Gastroesophageal sphincter (tissue), 4 donors: Measurements from ENCODE around the gene MRPS26. TPM values are rescaled to one million over a fixed set of nuclear protein-coding genes. Genes with fewer than 3 reads are reported as not detected.
"Not testable (repeated sequence)": the region's sequence is repeated elsewhere in the genome, so short reads cannot be mapped to it uniquely, and the experiment has no call there.

Source experiments
- ATAC-seq: fragments of 150-250 bp; one replicate; pipeline ENCODE4 v1.9.1; 2016; ENCODE audit warnings: mild to moderate bottlenecking, moderate library complexity
- H3K27ac ChIP-seq, 4 donors: fragments of 200-600 bp; sonication (generic) in 3 of 4; 1 replicate in 3 of 4; 2 replicates in 1 of 4; pipeline ENCODE4 v1.5.1; 2016 to 2019
- H3K27me3 ChIP-seq: fragments of 200-600 bp; sonication (generic); one replicate; pipeline ENCODE4 v1.5.1; 2019
- H3K36me3 ChIP-seq, 2 donors: fragments of 200-600 bp; sonication (generic); one replicate each; pipeline ENCODE4 v1.5.1; 2019; ENCODE audit warnings: control low read depth in 1 of 2
- H3K4me1 ChIP-seq, 3 donors: fragments of 200-600 bp; sonication (generic); 1 replicate in 2 of 3; 2 replicates in 1 of 3; pipeline ENCODE4 v1.5.1; 2016 to 2019; ENCODE audit warnings: control low read depth in 2 of 3
- H3K4me3 ChIP-seq, 2 donors: fragments of 200-600 bp; sonication (generic); one replicate each; pipeline ENCODE4 v1.5.1; 2019; ENCODE audit warnings: mild to moderate bottlenecking in 1 of 2, moderate library complexity in 1 of 2
- H3K9me3 ChIP-seq, 3 donors: fragments of 200-600 bp; sonication (generic); one replicate each; pipeline ENCODE4 v1.5.1; 2017 to 2019; ENCODE audit warnings: control low read depth in 2 of 3
- EP300 ChIP-seq: sonication (generic); formaldehyde crosslinking; IDR thresholded peaks from one replicate; pipeline ENCODE4 v1.6.1; 2017; ENCODE audit warnings: antibody characterized with exemption, mild to moderate bottlenecking
- POLR2A ChIP-seq, 2 donors: fragments of 450-650 bp; IDR thresholded peaks; one replicate each; pipeline ENCODE4 v1.6.1; 2017; ENCODE audit warnings: antibody characterized with exemption in 2 of 2, mild to moderate bottlenecking in 2 of 2, moderate library complexity in 1 of 2
- POLR2AphosphoS5 ChIP-seq: sonication (generic); formaldehyde crosslinking; IDR thresholded peaks from one replicate; pipeline ENCODE4 v1.6.1; 2017; ENCODE audit warnings: antibody characterized with exemption
- WGBS, 2 donors: methylation state at CpG; one replicate each; pipeline ENCODE4 v1.1.5; 2018; ENCODE audit warnings: low coverage in 1 of 2; 5-methylcytosine and 5-hydroxymethylcytosine counted together
- total RNA-seq, 4 donors: library from RNA; depleted of rRNA; stranded (reverse); fragments of >200 nt; gene quantifications; one replicate each; pipeline ENCODE4 v1.1.0, GENCODE V29; 2016
- TF ChIP-seq, protein P1 (sequence below), 4 experiments: fragments of 200-600 bp in 2 of 4; fragments of 450-650 bp in 2 of 4; sonication (generic) in 1 of 4; IDR thresholded peaks; one replicate each; pipeline ENCODE4 v1.5.1; 2017 to 2019; ENCODE audit warnings: antibody characterized with exemption in 4 of 4, mild to moderate bottlenecking in 2 of 4, moderate library complexity in 2 of 4

The MRPS26 gene
- total RNA-seq, 4 donors from 2014 or later = 67.3 to 80.8 (median 72.7) TPM

DNA sequence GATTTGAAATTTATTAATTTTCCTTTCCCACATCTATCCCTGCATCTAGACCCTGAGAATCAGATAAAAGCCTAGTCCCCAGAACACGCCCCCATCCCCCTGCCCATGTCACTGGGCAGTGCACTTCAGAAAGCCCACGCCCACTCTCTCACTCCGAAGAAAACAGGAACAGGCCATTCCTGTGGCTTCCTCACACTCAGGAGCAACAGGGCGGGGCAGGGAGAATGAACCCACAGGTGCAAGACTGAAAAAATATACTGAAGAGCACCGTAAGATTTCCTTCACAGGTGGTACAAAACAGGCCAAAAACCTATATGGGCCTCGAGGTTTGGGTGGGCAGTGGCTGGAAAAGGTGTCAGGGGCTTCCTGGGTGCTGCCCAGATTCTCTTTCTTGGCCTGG, 29.0 kb downstream of the MRPS26 start:
- WGBS, 2 donors = 82 to 88% methylated on average over 2 to 4 of the region's 6 CpGs
- no peak for ATAC-seq
- H3K27ac ChIP-seq = no peak overlapping the region
- no peaks in the 10 kb centered on the region for H3K36me3 ChIP-seq
- peaks cover 59% of the 10 kb centered on the region for H3K27me3 ChIP-seq
- no peak overlapping the region for H3K4me3 ChIP-seq
- no peaks in the 10 kb centered on the region for H3K9me3 ChIP-seq
- TF ChIP-seq POLR2A (IDR thresholded peaks at IDR 0.05) (no peak), EP300 (no peak), POLR2AphosphoS5 (no peak)
- TF ChIP-seq, protein P1, sequence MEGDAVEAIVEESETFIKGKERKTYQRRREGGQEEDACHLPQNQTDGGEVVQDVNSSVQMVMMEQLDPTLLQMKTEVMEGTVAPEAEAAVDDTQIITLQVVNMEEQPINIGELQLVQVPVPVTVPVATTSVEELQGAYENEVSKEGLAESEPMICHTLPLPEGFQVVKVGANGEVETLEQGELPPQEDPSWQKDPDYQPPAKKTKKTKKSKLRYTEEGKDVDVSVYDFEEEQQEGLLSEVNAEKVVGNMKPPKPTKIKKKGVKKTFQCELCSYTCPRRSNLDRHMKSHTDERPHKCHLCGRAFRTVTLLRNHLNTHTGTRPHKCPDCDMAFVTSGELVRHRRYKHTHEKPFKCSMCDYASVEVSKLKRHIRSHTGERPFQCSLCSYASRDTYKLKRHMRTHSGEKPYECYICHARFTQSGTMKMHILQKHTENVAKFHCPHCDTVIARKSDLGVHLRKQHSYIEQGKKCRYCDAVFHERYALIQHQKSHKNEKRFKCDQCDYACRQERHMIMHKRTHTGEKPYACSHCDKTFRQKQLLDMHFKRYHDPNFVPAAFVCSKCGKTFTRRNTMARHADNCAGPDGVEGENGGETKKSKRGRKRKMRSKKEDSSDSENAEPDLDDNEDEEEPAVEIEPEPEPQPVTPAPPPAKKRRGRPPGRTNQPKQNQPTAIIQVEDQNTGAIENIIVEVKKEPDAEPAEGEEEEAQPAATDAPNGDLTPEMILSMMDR (IDR thresholded peaks at IDR 0.05) = no peak
- peaks cover 0 to 16% (median 6%) of the 10 kb centered on the region in 3 donors for H3K4me1 ChIP-seq

DNA sequence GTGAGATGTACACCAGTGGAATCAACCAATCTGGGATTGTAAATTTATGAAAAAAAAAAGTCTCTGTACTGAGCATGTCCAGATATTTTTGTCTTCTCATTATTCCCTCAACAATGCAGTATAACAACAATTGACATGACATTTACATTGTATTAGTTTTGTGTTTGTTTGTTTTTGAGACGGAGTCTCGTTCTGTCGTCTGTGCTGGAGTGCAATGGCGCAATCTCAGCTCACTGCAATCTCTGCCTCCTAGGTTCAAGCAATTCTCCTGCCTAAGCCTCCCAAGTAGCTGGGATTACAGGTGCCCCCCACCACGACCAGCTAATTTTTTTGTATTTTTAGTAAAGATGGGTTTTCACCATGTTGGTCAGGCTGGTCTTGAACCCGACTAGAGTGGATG, 29.5 kb downstream of the MRPS26 start:
- ATAC-seq, H3K9me3 ChIP-seq, H3K36me3 ChIP-seq, H3K27ac ChIP-seq, H3K4me3 ChIP-seq: not testable (repeated sequence)
- WGBS, 2 donors = 72% methylated on average over 6 of the region's 6 CpGs; no CpG with 5 or more reads in 1 of the 2 donors
- peaks cover 59% of the 10 kb centered on the region for H3K27me3 ChIP-seq
- peaks cover 0 to 16% (median 6%) of the 10 kb centered on the region in 3 donors for H3K4me1 ChIP-seq

DNA sequence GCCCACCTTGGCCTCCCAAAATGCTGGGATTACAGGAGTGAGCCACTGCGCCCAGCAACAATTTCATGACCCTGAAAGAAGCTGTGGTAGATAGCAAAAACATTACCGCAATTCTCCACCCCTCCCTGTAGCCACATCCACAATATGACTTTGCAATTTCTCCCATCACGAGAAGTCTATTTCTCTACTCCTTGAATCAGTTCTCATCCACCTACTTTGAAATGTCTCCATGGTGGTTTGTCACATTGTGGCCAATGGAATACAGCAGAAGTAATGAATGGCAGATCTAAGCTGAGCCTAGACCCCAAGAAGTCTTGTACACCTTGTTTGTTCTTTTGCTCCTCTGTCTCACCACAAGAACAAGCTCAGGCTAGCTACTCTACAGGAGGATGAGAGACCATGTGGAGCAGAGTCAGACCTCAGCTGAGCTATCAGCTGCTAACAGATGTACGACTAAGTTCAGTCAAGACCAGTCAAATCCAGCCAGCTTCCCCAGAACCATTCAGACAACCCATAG, 31.8 kb downstream of the MRPS26 start:
- ATAC-seq = no peak
- no peak overlapping the region for H3K27ac ChIP-seq
- no peaks in the 10 kb centered on the region for H3K36me3 ChIP-seq
- H3K4me1 ChIP-seq = peaks cover 0 to 22% (median 4%) of the 10 kb centered on the region in 3 donors
- peaks cover 59% of the 10 kb centered on the region for H3K27me3 ChIP-seq
- H3K9me3 ChIP-seq = no peaks in the 10 kb centered on the region
- H3K4me3 ChIP-seq = no peak overlapping the region
- TF ChIP-seq, protein P1 (IDR thresholded peaks at IDR 0.05) = no peak
- no peak for TF ChIP-seq POLR2A (IDR thresholded peaks at IDR 0.05)
- TF ChIP-seq EP300 = no peak
- TF ChIP-seq POLR2AphosphoS5 = no peak
- WGBS, 2 donors = 83% methylated on average over 4 of the region's 4 CpGs; no CpG with 5 or more reads in 1 of the 2 donors

DNA sequence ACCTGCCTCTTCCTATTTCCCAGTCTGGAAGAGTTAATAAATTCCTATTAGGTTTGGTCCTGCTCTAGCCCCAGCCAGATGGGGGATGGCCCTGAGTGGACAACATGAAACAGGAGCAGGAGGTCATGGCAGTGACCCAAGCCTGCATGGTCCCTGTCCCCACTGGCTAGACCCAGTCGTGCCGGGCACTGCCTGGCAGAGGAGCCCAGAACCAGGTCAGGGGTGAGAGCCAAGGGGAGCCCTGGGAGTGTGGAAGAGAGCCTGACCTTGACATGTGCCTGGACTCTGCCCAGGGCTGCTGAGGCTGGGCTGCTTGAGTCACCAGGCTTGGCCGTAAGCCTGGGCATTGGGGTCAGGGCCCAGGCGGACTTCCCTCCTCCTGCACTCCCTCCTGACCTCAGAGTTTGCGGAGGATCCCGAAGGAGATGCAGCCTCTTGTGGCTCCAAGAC, 35.1 kb downstream of the MRPS26 start:
- no peak overlapping the region for H3K4me3 ChIP-seq
- no peak for TF ChIP-seq EP300
- TF ChIP-seq POLR2AphosphoS5 = no peak
- TF ChIP-seq POLR2A (IDR thresholded peaks at IDR 0.05) = no peak
- TF ChIP-seq, protein P1 (IDR thresholded peaks at IDR 0.05) = no peak

DNA sequence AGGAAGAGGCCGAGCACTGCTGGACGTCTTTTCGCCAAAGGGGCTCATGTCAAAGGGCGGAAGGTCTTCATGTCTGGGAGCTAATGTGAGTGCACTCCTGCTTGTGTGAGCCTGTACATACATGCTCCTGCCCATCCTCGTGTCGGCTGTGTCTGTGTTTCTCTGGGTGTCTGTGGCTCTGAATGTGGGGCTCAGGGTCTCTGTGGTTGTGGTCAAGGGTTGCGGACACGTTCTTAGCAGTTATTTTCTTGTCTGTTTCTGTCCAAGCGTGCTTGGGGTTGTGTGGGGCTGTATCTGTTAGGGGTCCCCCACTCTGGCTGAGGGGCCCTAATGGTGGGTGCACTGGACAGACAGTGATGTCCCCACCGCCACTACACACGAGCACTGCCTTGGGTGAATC, 35.8 kb downstream of the MRPS26 start:
- TF ChIP-seq, protein P1 (IDR thresholded peaks at IDR 0.05) = no peak
- no peak for TF ChIP-seq POLR2A (IDR thresholded peaks at IDR 0.05)
- no peak for TF ChIP-seq POLR2AphosphoS5
- TF ChIP-seq EP300 = no peak
- no peak for ATAC-seq
- H3K36me3 ChIP-seq = no peaks in the 10 kb centered on the region
- 85% methylated on average over 6 of the region's 11 CpGs for WGBS, 2 donors
- H3K4me1 ChIP-seq = peaks cover 0 to 31% (median 8%) of the 10 kb centered on the region in 3 donors
- H3K9me3 ChIP-seq = no peaks in the 10 kb centered on the region
- H3K27me3 ChIP-seq = peaks cover 67% of the 10 kb centered on the region
- no peak overlapping the region for H3K4me3 ChIP-seq
- H3K27ac ChIP-seq = no peak overlapping the region

More for the DNA sequence above, 35.1 kb downstream of the MRPS26 start:
- ATAC-seq = peak; percentile 58
- WGBS, 2 donors = no CpG with 5 or more reads among the region's 6 CpGs
- H3K27me3 ChIP-seq = peaks cover 74% of the 10 kb centered on the region
- peaks cover 0 to 31% (median 8%) of the 10 kb centered on the region in 3 donors for H3K4me1 ChIP-seq
- H3K27ac ChIP-seq = no peak overlapping the region
- no peaks in the 10 kb centered on the region for H3K9me3 ChIP-seq
- H3K36me3 ChIP-seq = no peaks in the 10 kb centered on the region
